MG63 (cell line): ENCODE data around the gene MNX1. TPM values are rescaled to one million over a fixed set of nuclear protein-coding genes. Genes with fewer than 3 reads are reported as not detected.

Source experiments
- DNase-seq: peaks from one replicate; pipeline ENCODE4 v3.0.0-alpha.2; 2020
- H3K27me3 ChIP-seq: fragments of 250-450 bp; sonication (Bioruptor Pico); 2 replicates; pipeline ENCODE4 v1.5.1; 2020; ENCODE audit warnings: mild to moderate bottlenecking, moderate library complexity
- H3K36me3 ChIP-seq: fragments of 250-450 bp; sonication (Bioruptor Pico); 2 replicates; pipeline ENCODE4 v1.5.1; 2020; ENCODE audit warnings: mild to moderate bottlenecking, moderate library complexity
- H3K4me3 ChIP-seq: fragments of 250-450 bp; sonication (Bioruptor Pico); 2 replicates; pipeline ENCODE4 v1.5.1; 2020; ENCODE audit warnings: mild to moderate bottlenecking, moderate library complexity
- H3K9me3 ChIP-seq: fragments of 250-450 bp; sonication (Bioruptor Pico); 2 replicates; pipeline ENCODE4 v1.5.1; 2020; ENCODE audit warnings: mild to moderate bottlenecking, moderate library complexity
- total RNA-seq: library from RNA; depleted of rRNA; stranded (reverse); fragments of >200 nt; shearing (Covaris generic); gene quantifications from 2 replicates; pipeline ENCODE4 v1.2.3, GENCODE V29; 2014; ENCODE audit warnings: low replicate concordance; rRNA removed

MNX1 gene
- total RNA-seq, result 0.32 TPM in 1 of 2 replicates, not detected in the other

GRCh38 chr7:157010588-157011332 lies at the start of gene MNX1:
MNX1 (minus strand) TSS chr7:157010663; CDS start chr7:157010350, 313 bp downstream.
- H3K27me3 ChIP-seq, result no peaks in the 10 kb centered on the region
- peak; percentile 78 for DNase-seq
- H3K9me3 ChIP-seq, result no peaks in the 10 kb centered on the region
- peak within 1 kb of the TSS; percentile 58 for H3K4me3 ChIP-seq
- H3K36me3 ChIP-seq, result no peaks in the 10 kb centered on the region

GRCh38 chr7:157059534-157059933 lies 49.1 kb upstream of the MNX1 start:
- H3K27me3 ChIP-seq, result no peaks in the 10 kb centered on the region
- no peaks in the 10 kb centered on the region for H3K36me3 ChIP-seq
- H3K9me3 ChIP-seq, result peaks cover 3% of the 10 kb centered on the region; the same call in 1 of the 2 replicates
- no peak for DNase-seq
- H3K4me3 ChIP-seq, result no peak overlapping the region

- DNase-seq, result no peak
- Histone ChIP-seq H3K36me3 (no peaks in the 10 kb centered on the region), H3K9me3 (peaks cover 3% of the 10 kb centered on the region; the same call in 1 of the 2 replicates), H3K4me3 (no peak overlapping the region), H3K27me3 (no peaks in the 10 kb centered on the region)
Measured at GRCh38 chr7:157058701-157059100, 48.2 kb upstream of the MNX1 start.

GRCh38 chr7:157058068-157058467 lies 47.6 kb upstream of the MNX1 start:
- DNase-seq, result no peak
- H3K27me3 ChIP-seq, result no peaks in the 10 kb centered on the region

GRCh38 chr7:157056957-157057902 lies 46.8 kb upstream of the MNX1 start:
- DNase-seq, result no peak
- Histone ChIP-seq H3K9me3 (peaks cover 3% of the 10 kb centered on the region; the same call in 1 of the 2 replicates), H3K4me3 (no peak overlapping the region), H3K36me3 (no peaks in the 10 kb centered on the region), H3K27me3 (no peaks in the 10 kb centered on the region)

More at GRCh38 chr7:157058068-157058467, 47.6 kb upstream of the MNX1 start:
- Histone ChIP-seq H3K4me3 (no peak overlapping the region), H3K36me3 (no peaks in the 10 kb centered on the region), H3K9me3 (peaks cover 3% of the 10 kb centered on the region; the same call in 1 of the 2 replicates)

- no peak for DNase-seq
- H3K4me3 ChIP-seq, result no peak overlapping the region
- no peaks in the 10 kb centered on the region for H3K36me3 ChIP-seq
- no peaks in the 10 kb centered on the region for H3K27me3 ChIP-seq
- H3K9me3 ChIP-seq, result no peaks in the 10 kb centered on the region
Measured at GRCh38 chr7:157056246-157056645, 45.8 kb upstream of the MNX1 start.

GRCh38 chr7:157054927-157055326 lies 44.5 kb upstream of the MNX1 start:
- Histone ChIP-seq H3K4me3 (no peak overlapping the region), H3K27me3 (no peaks in the 10 kb centered on the region), H3K9me3 (no peaks in the 10 kb centered on the region), H3K36me3 (no peaks in the 10 kb centered on the region)
- DNase-seq, result no peak

GRCh38 chr7:157053118-157053517 lies 42.7 kb upstream of the MNX1 start:
- no peak for DNase-seq
- Histone ChIP-seq H3K27me3 (no peaks in the 10 kb centered on the region), H3K9me3 (no peaks in the 10 kb centered on the region), H3K36me3 (no peaks in the 10 kb centered on the region), H3K4me3 (no peak overlapping the region)

GRCh38 chr7:157047148-157047547 lies 36.7 kb upstream of the MNX1 start:
- Histone ChIP-seq H3K4me3 (no peak overlapping the region), H3K9me3 (no peaks in the 10 kb centered on the region), H3K36me3 (no peaks in the 10 kb centered on the region), H3K27me3 (no peaks in the 10 kb centered on the region)
- DNase-seq, result no peak

- Histone ChIP-seq H3K27me3 (no peaks in the 10 kb centered on the region), H3K4me3 (no peak overlapping the region), H3K9me3 (no peaks in the 10 kb centered on the region), H3K36me3 (no peaks in the 10 kb centered on the region)
- DNase-seq, result peak; percentile 50
Measured at GRCh38 chr7:157046681-157047080, 36.2 kb upstream of the MNX1 start.

GRCh38 chr7:157044943-157045660 lies 34.6 kb upstream of the MNX1 start:
- H3K4me3 ChIP-seq, result no peak overlapping the region
- no peaks in the 10 kb centered on the region for H3K27me3 ChIP-seq
- DNase-seq, result no peak
- H3K9me3 ChIP-seq, result no peaks in the 10 kb centered on the region
- H3K36me3 ChIP-seq, result no peaks in the 10 kb centered on the region

- Histone ChIP-seq H3K27me3 (no peaks in the 10 kb centered on the region), H3K9me3 (no peaks in the 10 kb centered on the region), H3K4me3 (no peak overlapping the region), H3K36me3 (no peaks in the 10 kb centered on the region)
- no peak for DNase-seq
Measured at GRCh38 chr7:157044147-157044687, 33.8 kb upstream of the MNX1 start.

GRCh38 chr7:157043745-157044144 lies 33.3 kb upstream of the MNX1 start:
- Histone ChIP-seq H3K9me3 (no peaks in the 10 kb centered on the region), H3K36me3 (no peaks in the 10 kb centered on the region), H3K27me3 (no peaks in the 10 kb centered on the region), H3K4me3 (no peak overlapping the region)
- DNase-seq, result peak; percentile 35

- Histone ChIP-seq H3K27me3 (no peaks in the 10 kb centered on the region), H3K36me3 (no peaks in the 10 kb centered on the region), H3K9me3 (no peaks in the 10 kb centered on the region), H3K4me3 (no peak overlapping the region)
- DNase-seq, result no peak
Measured at GRCh38 chr7:157041514-157042277, 31.2 kb upstream of the MNX1 start.

GRCh38 chr7:157041004-157041403 lies 30.5 kb upstream of the MNX1 start:
- H3K27me3 ChIP-seq, result no peaks in the 10 kb centered on the region
- no peaks in the 10 kb centered on the region for H3K9me3 ChIP-seq
- H3K36me3 ChIP-seq, result no peaks in the 10 kb centered on the region
- no peak for DNase-seq
- no peak overlapping the region for H3K4me3 ChIP-seq

GRCh38 chr7:157037635-157038034 lies 27.2 kb upstream of the MNX1 start:
- H3K4me3 ChIP-seq, result no peak overlapping the region
- DNase-seq, result no peak
- no peaks in the 10 kb centered on the region for H3K9me3 ChIP-seq
- H3K27me3 ChIP-seq, result no peaks in the 10 kb centered on the region
- no peaks in the 10 kb centered on the region for H3K36me3 ChIP-seq
